HG03039 (cell line): ENCODE data around the gene PIK3R6.
"Not testable (repeated sequence)": the region's sequence is repeated elsewhere in the genome, so short reads cannot be mapped to it uniquely, and the experiment has no call there.

Experiments used
- ATAC-seq: cut with Tn5 transposase; IDR thresholded peaks from one replicate; pipeline ENCODE4 v1.9.1; 2021; ENCODE audit warnings: mild to moderate bottlenecking, moderate library complexity; ENCODE audit not compliant: unreplicated experiment

The PIK3R6 gene

DNA sequence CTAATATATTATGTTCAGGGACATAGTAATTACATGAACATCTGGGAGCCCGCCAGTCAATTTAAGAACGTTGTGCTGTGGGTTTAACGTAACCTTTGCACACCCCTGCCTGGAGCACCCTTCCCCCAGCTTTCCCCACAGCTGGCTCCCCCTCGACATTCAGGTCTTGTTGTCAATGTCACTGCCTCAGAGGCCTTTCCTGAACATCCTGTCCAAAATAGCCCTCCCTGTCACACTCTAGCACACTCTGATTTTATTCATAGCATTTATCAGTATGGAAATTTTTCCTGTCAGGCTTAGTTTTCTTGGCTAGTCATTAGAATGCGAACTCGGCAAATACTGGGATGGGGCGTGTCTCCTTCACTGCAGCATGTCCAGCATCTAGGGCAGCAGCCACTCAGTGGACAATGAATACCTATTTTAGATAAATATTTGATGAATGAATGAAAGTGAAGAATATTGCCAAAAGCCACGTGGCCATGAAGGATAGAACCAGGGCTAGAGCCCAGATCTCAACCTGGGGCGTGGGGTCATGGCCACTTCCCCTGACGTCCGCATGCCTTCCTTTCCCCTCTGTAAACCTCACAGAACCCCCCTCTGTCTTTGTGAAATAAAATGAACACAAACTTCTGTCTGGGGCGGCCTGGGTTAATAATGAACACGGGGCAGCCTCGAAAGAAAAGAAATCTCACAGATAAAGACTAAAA is 10.5 kb downstream of the PIK3R6 start:
- no peak for ATAC-seq

DNA sequence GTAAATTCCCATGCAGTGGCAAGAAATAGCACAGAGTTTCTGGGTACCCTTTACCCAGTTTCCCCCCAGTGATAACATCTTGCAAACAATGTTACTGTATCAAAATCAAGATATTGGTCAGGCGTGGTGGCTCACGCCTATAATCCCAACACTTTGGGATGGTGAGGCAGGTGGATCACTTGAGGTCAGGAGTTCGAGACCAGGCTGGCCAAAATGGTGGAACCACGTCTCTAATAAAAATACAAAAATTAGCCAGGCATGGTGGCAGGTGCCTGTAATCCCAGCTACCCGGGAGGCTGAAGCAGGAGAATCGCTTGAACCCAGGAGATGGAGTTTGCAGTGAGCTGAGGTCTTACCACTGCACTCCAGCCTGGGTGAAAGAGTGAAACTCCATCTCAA is 11.3 kb downstream of the PIK3R6 start:
- not testable (repeated sequence) for ATAC-seq

DNA sequence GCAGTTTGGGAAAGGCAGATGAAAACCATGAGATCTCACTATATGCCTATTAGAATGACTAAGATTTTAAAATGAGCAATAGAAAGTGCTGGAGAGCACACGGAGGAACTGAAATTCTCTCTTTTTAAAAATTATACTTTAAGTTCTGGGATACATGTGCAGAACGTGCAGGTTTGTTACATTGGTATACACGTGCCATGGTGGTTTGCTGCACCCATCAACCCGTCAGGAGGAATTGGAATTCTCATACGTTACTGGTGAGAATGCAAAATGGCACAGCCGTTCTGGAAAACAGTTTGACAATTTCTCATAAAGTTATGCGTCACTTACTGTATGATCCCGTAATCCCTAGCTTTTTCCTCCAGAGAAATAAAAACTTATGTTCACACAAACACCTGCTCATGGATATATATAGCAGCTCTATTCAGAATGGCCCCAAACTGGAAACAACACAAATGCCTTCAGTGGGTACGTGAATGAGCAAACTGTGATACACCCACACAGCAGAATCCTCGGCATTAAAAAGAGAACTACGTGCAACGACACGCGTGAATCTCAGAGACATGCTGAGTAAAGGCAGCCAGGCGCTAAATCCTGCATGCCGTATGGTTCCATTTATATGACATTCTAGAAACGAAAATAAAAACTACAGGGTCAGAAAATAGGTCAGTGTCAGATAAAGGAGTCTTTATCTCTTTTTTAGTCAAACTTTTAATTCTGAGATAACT is 11.8 kb downstream of the PIK3R6 start:
- ATAC-seq, result peak; percentile 31

DNA sequence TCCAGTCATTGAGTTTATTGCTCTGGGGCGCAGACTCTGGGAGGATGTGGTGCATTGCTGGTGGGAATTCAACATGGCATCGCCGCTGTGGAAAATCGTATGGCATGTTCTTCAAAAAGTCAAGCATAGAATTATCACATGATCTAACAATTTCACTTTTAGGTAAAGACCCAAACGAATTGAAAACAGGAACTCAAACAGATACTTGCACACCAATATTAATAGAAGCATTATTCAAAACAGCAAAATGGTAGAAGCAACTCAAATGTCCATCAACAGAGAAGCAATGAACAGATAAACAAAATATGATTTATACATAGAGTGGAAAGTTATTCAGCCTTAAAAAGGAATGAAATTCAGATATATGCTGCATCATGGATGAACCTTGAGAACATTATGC is 15.9 kb downstream of the PIK3R6 start:
- ATAC-seq, result no peak

DNA sequence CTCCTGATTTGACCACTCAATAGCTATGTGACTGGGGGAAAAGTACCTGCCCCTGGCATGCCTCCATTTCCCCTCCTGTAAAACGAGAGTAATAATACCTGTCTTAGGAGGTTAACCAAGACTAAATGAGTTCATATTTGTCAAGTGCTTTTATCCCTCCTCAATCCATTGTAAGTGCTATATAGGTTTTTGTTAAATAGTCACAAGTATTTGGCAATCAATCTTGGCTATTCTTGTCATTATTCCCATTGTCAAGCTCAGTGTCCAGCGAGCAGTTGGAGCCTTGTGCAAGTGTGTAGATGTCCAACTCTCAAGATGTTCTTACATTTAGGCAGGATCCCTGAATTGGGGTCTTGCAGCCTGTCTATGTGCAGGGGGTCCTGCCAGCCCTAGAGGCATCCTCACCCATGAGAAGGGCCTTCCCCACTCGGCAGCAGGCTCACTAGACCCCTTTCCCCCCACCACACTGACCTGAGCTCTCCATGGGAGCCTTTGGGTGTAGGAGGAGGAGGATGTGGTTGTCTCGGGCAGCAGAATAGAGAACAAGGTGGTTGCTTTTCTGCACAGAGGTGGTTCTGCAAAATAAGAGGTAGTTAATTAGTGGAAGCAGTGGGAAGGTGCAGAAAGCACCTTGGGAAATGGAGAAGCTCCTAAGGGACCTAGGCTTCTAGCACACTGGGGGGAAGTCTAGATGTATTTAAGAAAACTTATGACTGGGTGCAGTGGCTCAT is 18.0 kb downstream of the PIK3R6 start:
- no peak for ATAC-seq

DNA sequence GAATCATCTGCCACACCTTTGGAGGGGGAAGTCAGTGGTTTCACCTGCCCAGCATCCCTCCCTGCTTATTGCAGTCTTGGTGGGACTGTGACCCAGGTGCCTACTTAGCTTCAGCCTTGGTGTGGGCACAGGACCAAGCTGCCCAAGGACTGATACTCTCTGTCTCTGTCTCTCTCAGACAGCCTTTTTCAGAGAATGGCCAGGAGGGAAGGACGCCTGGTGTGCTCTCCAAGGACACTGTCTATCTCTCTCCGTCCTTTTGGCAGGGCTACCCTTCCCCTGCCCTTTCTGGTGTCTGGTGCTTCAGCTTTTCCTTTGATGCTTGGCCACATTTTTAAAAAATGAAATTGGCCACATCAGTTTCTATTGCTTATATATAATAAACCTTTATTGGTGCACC is 19.6 kb downstream of the PIK3R6 start:
- ATAC-seq, result no peak

DNA sequence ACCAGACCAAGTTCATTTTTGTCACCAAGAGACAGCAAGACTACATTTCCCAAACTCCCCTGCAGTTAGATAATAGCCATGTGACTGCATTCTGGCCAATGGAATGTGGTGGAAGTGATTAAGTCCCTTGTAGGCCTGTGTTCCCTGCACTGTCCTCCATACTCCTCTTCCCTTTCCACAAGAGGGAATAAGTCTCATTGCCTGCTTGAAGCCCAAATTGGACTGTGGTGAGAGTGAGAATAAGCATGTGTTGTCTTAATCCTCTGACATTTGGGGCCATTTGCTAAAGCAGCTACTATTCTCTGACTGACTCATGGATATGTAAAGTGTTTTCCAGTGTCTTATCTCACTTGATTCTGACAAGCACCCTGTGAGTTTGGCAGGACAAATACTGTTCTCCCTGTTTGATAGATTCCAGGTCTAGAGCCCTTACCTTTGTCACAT is 20.7 kb downstream of the PIK3R6 start:
- no peak for ATAC-seq

DNA sequence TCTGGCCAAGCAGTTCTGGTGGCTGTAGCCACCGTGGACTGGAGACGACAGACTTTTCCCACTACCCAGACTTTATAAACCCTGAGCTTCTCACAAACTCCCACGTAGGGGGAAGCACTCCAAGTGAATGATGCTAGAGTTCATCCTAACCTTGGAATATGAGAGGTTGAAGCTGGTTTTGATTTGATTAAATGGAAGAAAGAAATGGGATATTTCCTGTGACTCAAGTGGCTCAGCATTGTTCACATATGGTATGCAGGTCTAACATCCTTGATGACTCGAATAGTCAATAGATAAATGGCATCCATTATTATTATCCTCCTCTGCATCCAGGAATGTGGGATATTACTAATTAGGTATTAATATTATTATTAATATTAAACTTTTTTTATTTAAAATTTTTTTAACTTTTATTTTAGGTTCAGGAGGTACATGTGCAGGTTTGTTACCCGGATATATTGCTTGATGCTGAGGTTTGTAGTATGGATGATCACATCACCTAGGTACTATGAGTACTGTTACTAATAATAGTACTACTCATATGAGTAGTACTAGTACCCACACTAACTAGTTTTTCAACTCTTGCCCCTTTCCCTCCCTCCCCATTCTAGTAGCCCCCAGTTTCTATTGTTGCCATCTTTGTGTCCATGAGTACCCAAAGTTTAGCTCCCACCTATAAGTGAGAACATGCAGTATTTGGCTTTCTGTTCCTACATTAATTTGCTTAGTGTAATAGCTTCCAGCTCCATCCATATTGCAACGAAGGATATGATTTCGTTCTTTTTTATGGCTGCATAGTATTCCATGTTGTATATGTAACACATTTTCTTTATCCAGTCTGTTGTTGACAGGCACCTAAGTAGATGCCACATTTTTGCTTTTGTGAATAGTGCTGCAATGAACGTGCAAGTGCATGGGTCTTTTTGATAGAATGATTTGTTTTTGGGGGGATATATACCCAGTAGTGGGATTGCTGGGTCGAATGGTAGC is 22.9 kb downstream of the PIK3R6 start:
- no peak for ATAC-seq

DNA sequence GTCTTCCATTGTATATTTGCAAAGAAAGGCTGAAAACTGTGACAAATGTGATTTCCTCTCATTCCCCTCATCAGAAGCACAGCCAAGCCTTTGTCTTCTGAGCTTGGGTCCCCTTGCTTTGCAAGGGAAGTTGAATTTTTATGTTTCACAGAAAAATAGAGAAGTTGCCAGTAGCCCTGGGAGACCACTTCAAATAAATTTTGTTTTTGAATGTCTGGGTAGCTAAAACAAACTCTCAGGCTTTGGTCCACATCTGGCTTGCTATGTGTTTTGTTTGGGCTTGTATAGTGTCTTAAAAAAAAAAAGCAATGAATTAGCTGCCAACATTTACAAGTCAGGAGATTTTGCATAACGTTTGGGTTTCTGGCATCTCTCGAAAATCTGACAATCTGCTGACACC is 24.1 kb downstream of the PIK3R6 start:
- no peak for ATAC-seq

DNA sequence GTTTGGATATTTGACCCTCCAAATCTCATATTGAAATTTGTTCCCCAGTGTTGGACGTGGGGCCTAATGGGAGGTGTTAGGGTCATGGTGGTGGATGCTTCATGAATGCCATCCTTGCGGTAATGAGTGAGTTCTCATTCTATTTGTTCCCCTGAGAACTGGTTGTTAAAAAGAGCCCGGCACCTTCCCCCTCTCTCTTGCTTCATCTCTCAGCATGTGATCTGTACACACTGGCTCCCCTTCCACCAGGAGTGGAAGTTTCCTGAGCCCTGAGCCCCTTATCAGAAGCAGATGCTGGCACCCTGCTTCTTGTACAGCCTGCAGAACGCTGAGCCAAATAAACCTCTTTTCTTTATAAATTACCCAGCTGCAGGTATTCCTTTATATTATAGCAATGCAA is 25.6 kb downstream of the PIK3R6 start:
- ATAC-seq, result no peak

DNA sequence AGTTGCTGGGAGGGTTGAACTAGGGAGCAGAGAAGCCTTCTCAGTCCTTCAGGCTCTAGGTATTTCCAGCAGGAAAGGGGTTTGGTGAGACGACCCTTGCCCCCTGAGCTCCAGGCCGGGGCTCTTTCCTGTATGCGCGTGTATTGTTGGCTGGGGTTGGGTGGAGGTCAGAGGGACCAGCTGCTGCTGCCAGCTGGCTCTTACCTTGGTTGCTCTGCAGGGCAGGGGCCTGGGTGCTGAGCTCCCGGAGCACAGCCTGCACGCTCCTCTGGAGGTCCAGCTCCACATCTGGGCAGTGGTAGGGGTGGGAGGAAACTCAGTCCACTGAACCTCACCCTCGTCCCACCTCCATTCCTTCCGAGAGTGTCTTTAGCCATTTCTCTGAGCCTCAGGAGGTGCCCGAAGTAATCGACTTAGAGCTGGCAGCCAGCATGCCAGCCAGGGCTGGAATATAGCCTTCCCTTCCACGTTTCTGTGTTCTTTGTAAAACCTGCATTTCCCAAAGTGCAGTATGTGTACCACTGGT is 28.0 kb downstream of the PIK3R6 start:
- ATAC-seq, result no peak

DNA sequence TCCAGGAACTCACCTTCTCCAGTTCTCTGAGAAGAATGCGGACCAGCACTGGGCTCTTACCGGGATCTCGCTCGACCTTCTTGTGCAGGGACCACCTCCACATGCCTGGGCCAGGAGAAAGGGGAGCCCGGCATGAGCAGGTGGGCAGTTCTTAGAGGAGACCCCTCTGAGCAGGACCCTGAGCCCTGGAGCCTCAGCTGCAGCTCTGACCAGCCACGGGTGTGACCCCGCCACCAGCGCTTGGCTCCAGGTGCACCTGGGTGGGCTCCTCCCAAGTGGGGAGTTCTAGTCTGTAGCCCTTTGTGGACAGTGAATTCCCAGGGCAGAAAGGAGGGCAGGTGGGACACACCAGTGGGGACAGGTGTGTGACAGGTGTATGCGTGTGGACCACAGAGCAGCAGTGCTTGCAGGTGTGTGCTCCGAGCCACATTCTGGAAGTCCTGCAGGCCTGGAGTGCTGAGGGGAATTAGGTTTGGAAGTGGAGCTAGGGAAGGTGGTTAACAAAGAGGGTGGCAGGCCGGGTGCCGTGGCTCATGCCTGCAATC is 28.9 kb downstream of the PIK3R6 start:
- no peak for ATAC-seq

DNA sequence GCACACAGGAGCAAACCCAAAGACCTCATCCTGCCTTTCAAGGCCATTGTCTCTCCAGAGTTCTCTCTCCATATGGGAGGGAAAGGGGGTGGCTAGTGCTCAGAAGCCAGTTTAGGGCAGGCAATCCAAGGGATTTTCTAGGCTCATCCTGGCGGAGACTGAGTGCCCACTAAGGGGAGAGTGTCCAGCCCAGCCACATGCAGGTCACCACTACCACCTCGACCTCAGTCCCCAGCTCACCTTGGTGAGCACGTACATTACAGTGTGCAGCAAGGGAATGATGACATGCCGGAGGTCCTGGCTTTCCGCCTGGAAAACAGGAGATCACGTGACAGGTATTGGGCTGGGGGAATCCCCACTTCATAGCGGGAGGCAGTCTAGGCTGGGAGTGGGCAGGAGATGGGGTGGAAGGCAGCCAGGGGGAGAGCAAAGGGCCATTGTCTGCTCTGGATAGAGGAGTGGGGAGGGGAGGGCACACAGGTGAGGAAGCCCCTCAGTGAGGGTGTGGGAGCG is 29.9 kb downstream of the PIK3R6 start:
- ATAC-seq, result no peak

DNA sequence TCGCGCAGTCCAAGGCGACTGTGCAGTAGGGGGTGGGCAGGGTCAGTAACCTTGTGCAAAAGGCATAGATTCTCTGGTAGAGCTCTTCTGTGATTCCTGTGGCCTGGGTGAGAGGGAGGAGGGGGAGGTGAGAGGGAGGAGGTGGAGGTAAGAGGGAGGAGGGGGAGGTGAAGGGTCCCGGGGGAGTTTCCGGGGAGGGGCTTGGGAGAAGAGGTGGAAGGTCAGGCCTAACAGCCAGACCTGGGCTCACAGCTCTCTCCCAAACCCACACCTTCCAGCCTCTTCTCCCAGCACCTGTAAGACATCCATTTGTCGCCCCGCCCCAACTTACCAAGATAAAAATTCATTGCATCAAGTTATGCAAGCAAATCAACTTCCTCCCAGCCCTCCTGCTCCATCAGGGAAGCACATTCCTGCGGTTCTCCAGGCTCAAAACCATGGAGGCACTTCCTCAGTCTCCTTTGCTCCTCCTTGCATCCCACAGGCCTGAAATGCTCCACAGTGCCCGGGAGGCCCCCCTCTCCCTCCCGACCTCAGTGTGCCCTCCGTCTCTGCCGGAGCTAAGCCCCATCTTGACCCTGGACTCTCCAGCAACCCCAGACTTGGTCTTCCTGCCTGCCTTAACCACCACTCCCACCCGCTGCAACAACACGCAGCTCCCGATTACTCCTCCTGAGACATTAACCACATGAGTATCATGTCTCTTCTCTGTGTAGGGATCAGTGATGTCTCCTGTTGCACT is 30.5 kb downstream of the PIK3R6 start:
- no peak for ATAC-seq

DNA sequence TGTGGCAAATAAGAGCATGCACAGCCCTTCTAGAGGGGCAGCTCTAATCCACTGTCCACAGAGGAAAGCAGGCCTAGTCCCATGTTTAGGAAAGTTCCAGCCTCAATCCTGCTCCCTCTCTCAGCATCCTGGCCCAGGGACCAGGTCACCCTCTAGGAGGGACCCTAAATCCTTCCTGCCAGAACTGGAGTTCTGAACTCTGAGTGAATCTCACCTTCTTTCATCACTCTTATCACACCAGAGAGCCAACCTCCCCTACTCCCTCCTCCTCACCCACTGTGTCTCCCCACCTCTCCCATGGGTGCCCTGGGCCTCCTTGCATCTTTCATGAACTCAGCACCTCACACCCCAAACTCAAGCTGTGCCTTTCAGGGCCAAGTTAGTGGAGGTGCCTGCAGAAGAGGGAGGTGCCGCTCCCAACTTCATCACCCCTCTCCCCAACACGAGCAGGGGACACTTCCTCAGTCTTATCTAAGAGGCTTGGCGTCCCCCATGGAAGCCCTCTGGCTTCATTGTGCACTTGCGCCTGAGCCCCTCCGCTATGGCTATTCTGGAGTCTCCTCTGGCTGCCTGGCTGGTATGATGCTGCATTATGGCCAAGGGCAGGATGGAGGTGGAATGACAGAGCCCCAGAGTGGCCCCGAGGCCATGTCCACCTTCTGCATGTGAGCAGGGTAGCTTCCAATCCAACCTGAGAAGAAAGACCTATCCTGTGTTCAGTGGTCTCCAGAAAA is 31.7 kb downstream of the PIK3R6 start:
- no peak for ATAC-seq

DNA sequence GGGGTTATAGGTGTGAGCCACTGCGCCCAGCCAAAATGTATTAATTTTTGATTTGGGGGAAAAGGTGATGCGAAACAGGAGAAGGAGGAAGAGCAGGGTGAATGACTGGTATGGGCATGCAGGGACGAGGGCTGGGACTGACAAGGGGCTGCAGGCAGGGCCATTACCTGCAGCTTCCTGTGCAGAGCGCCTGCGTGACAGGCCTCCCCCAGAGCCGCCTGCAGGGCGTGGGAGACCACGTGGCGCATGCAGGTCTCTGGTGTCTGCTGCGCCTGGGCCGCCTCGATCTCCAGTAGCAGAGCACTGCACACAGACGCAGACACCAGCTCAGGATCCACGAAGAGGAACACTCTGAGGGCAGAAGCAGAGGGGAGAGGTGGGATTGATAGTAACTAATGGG is 32.4 kb downstream of the PIK3R6 start:
- ATAC-seq, result no peak

DNA sequence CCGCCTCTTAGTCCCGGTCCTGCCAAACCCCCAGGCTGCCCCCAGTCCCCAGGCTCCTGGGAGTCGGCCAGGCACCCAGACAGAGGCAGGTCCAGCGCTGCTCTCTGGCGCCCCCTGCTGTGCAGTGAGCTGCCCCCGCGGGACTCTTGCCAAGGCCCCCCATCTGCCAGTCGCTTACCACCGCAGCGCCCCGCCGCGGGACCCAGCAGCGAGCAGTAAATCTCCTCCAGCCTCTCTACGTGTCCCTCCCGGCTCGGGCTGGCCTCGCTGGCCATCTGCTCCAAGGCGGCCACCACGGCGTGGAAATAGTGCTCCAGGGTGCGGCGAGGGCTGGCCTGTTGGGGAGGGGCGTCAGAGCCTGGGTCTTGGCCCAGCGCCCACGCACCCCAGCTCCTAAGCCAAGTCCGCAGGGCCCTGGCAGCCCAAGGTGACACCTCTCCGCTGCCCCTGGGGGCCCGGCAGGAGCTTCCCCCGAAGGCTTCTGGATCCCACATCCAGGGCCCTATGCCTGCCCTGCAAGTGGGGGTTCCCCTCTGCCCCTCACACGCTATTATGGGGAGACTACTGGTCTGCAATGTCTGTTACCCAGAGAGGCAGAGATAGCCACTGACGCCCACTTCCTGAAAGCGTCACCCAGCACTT is 34.6 kb downstream of the PIK3R6 start:
- ATAC-seq, result no peak

DNA sequence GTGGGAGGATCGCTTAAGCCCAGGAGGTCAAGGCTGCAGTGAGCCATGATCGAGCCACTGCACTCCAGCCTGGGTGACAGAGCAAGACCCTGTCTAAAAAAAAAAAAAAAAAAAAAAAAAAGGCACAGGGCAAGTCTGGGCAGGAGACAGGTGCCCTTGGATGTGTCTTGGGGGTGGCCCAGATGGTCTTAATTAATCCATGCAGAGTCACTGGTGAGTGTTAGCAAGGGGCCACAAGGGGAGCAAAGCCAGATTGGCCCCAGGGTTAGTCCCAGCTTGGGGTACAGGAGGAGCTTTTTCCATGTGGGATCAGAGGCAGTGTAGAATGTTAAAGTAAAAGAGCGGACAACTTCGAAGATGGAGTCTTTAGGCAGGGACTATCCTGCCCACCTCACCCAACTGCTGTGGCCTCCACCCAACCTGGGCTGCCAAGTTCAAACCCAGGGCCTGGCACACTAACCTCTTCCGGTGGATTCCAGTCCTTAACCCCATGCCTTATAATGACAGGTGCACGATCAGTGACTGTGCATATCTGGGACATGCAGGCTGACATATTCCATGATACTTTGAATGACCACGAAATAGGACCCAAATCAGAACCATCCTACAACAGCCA is 36.1 kb downstream of the PIK3R6 start:
- no peak for ATAC-seq
